IMR-90 (cell line): Measurements from ENCODE around the gene BPI. TPM values are rescaled to one million over a fixed set of nuclear protein-coding genes. Genes with fewer than 3 reads are reported as not detected.

Experiments
- ATAC-seq: fragments of 200-7000 bp; cut with Tn5 transposase; 2 replicates; pipeline ENCODE4 v1.9.1; 2020; ENCODE audit warnings: low read depth, mild to moderate bottlenecking, moderate library complexity
- BruUV-seq: library from RNA; stranded (reverse); fragments of 400-500 nt; replicated peaks from 2 replicates; lab custom pipeline; 2021; lab: Mats Ljungman, UMichigan
- CTCF ChIA-PET: fragments of 300-600 bp; formaldehyde crosslinking; extraction: SDS; loops from one replicate; lab custom pipeline; 2021; ENCODE audit warnings: antibody characterized with exemption; lab: Yijun Ruan, JAX
- POLR2A ChIA-PET: fragments of 300-600 bp; sonication (Branson Sonifier 250); formaldehyde crosslinking; loops from one replicate; lab custom pipeline; 2022; ENCODE audit warnings: antibody characterized with exemption; ENCODE audit not compliant: unreplicated experiment; lab: Charles Lee
- DNase-seq: peaks from one replicate; pipeline ENCODE4 v3.0.0; 2013
- H2AFZ ChIP-seq: replicated peaks from 2 replicates; pipeline ENCODE3; 2013; ENCODE audit warnings: low read length, mild to moderate bottlenecking; ENCODE audit not compliant: poor library complexity
- H2AK5ac ChIP-seq: 2 replicates; pipeline ENCODE4 v1.6.1; 2013; ENCODE audit warnings: low read depth, low read length, inconsistent platforms
- H2AK9ac ChIP-seq: replicated peaks from 2 replicates; pipeline ENCODE3; 2013; ENCODE audit warnings: mild to moderate bottlenecking, low read depth, low read length, moderate library complexity; ENCODE audit not compliant: poor library complexity
- H2BK120ac ChIP-seq: 2 replicates; pipeline ENCODE4 v1.6.1; 2013; ENCODE audit warnings: low read depth, low read length, inconsistent platforms
- H2BK15ac ChIP-seq: 3 replicates; pipeline ENCODE4 v1.6.1; 2013; ENCODE audit warnings: low read depth, low read length, inconsistent platforms
- H2BK20ac ChIP-seq: 2 replicates; pipeline ENCODE4 v1.6.1; 2013; ENCODE audit warnings: low read depth, mild to moderate bottlenecking, inconsistent platforms, low read length, moderate library complexity
- H2BK5ac ChIP-seq: 2 replicates; pipeline ENCODE4 v1.6.1; 2013; ENCODE audit warnings: mild to moderate bottlenecking, low read depth, low read length, inconsistent platforms; ENCODE audit not compliant: poor library complexity, severe bottlenecking
- H3K14ac ChIP-seq: replicated peaks from 2 replicates; pipeline ENCODE4 v1.6.1; 2013; ENCODE audit warnings: low read depth, low read length, inconsistent platforms
- H3K18ac ChIP-seq: 2 replicates; pipeline ENCODE4 v1.6.1; 2013; ENCODE audit warnings: low read depth, low read length, control low read depth
- H3K23ac ChIP-seq: 2 replicates; pipeline ENCODE4 v1.6.1; 2013; ENCODE audit warnings: low read depth, low read length, inconsistent platforms
- H3K27ac ChIP-seq: 2 replicates; pipeline ENCODE4 v1.5.1; 2013; ENCODE audit warnings: mild to moderate bottlenecking, control low read depth, low read length; ENCODE audit not compliant: insufficient read depth
- H3K27me3 ChIP-seq: 2 replicates; pipeline ENCODE4 v1.6.1; 2013; ENCODE audit warnings: low read length; ENCODE audit not compliant: control insufficient read depth, insufficient read depth
- H3K36me3 ChIP-seq: 2 replicates; pipeline ENCODE4 v1.6.1; 2013; ENCODE audit warnings: low read length, mixed read lengths; ENCODE audit not compliant: control insufficient read depth, insufficient read depth
- H3K4ac ChIP-seq: 2 replicates; pipeline ENCODE4 v1.6.1; 2013; ENCODE audit warnings: low read depth, low read length, inconsistent platforms
- H3K4me1 ChIP-seq: 2 replicates; pipeline ENCODE4 v1.6.1; 2013; ENCODE audit warnings: low read length, mixed read lengths; ENCODE audit not compliant: control insufficient read depth, insufficient read depth
- H3K4me2 ChIP-seq: 2 replicates; pipeline ENCODE4 v1.6.1; 2013; ENCODE audit warnings: low read depth, mild to moderate bottlenecking, control low read depth, low read length, moderate library complexity
- H3K4me3 ChIP-seq: 2 replicates; pipeline ENCODE4 v1.5.1; 2013; ENCODE audit warnings: low read depth, mild to moderate bottlenecking, control low read depth, low read length, moderate library complexity; ENCODE audit not compliant: insufficient read depth
- H3K56ac ChIP-seq: 2 replicates; pipeline ENCODE4 v1.6.1; 2013; ENCODE audit warnings: low read length, inconsistent platforms; ENCODE audit not compliant: insufficient read depth; ENCODE audit errors: extremely low read depth
- H3K79me1 ChIP-seq, 2 experiments: 2 replicates each; pipeline ENCODE4 v1.6.1; 2013; ENCODE audit warnings: low read length in 2 of 2, inconsistent platforms in 1 of 2, low read depth in 1 of 2
- H3K9ac ChIP-seq: 2 replicates; pipeline ENCODE4 v1.6.1; 2013; ENCODE audit warnings: low read depth, low read length, control low read depth
- H3K9me1 ChIP-seq: 2 replicates; pipeline ENCODE4 v1.6.1; 2013; ENCODE audit warnings: low read length, inconsistent platforms; ENCODE audit not compliant: insufficient read depth
- H3K9me3 ChIP-seq: 2 replicates; pipeline ENCODE4 v1.6.1; 2013; ENCODE audit warnings: low read length; ENCODE audit not compliant: control insufficient read depth, insufficient read depth
- H4K20me1 ChIP-seq: 2 replicates; pipeline ENCODE4 v1.6.1; 2013; ENCODE audit warnings: low read length, inconsistent platforms; ENCODE audit not compliant: insufficient read depth
- H4K5ac ChIP-seq: 2 replicates; pipeline ENCODE4 v1.6.1; 2013; ENCODE audit warnings: mild to moderate bottlenecking, low read depth, low read length, control low read depth
- H4K8ac ChIP-seq, 2 experiments: 2 replicates each; pipeline ENCODE4 v1.6.1; 2013; ENCODE audit warnings: low read depth in 2 of 2, low read length in 2 of 2, control low read depth in 1 of 2, inconsistent platforms in 1 of 2
- H4K91ac ChIP-seq: 2 replicates; pipeline ENCODE4 v1.6.1; 2013; ENCODE audit warnings: low read depth, low read length, inconsistent platforms; ENCODE audit not compliant: insufficient read depth
- CEBPB ChIP-seq: IDR thresholded peaks from 2 replicates; pipeline ENCODE4 v1.6.1; 2012; ENCODE audit warnings: low read depth, low read length, improper control_type of control experiment
- FOS ChIP-seq: fragments of 150-350 bp; IDR thresholded peaks from 2 replicates; pipeline ENCODE4 v1.6.1; 2016; ENCODE audit warnings: low read depth, low read length
- MAFK ChIP-seq: IDR thresholded peaks from 2 replicates; pipeline ENCODE4 v1.6.1; 2012; ENCODE audit warnings: low read depth, low read length, improper control_type of control experiment
- MAZ ChIP-seq: IDR thresholded peaks from 2 replicates; pipeline ENCODE4 v1.6.1; 2012; ENCODE audit warnings: low read depth, mild to moderate bottlenecking, low read length, improper control_type of control experiment, moderate library complexity, borderline replicate concordance
- POLR2A ChIP-seq: IDR thresholded peaks from 2 replicates; pipeline ENCODE4 v1.6.1; 2012; ENCODE audit warnings: mild to moderate bottlenecking, low read depth, low read length
- RAD21 ChIP-seq: IDR thresholded peaks from 2 replicates; pipeline ENCODE4 v1.6.1; 2012; ENCODE audit warnings: low read length, improper control_type of control experiment
- RCOR1 ChIP-seq: IDR thresholded peaks from 2 replicates; pipeline ENCODE4 v1.6.1; 2012; ENCODE audit warnings: mild to moderate bottlenecking, low read length, improper control_type of control experiment; ENCODE audit not compliant: insufficient replicate concordance
- RFX5 ChIP-seq: IDR thresholded peaks from 2 replicates; pipeline ENCODE4 v1.8.0; 2012; ENCODE audit warnings: low read depth, mild to moderate bottlenecking, low read length, moderate library complexity
- SMC3 ChIP-seq: fragments of 150-350 bp; IDR thresholded peaks from 2 replicates; pipeline ENCODE4 v1.6.1; 2016; ENCODE audit warnings: low read depth, mild to moderate bottlenecking, antibody characterized with exemption, low read length, moderate library complexity
- WGBS, 2 experiments: methylation state at CpG; one replicate each; pipeline versions ENCODE4 v1.1.5 to v1.1.7; 2013; ENCODE audit warnings: missing lambda C conversion rate in 2 of 2; ENCODE audit not compliant: insufficient read length in 1 of 2; ENCODE audit errors: extremely low coverage in 2 of 2; 5-methylcytosine and 5-hydroxymethylcytosine counted together
- dilution Hi-C: fragments of 300-500 bp; cut with HindIII; formaldehyde crosslinking; loops from one replicate; pipeline ENCODE4 v1.14.3; 2018; ENCODE audit warnings: low sequenced_read_pairs; ENCODE audit not compliant: unreplicated experiment
- in situ Hi-C: fragments of 300-500 bp; cut with MboI; formaldehyde crosslinking; loops from 3 replicates; pipeline ENCODE4 v1.14.3; 2019; ENCODE audit warnings: low sequenced_read_pairs, inconsistent platforms, mixed read lengths
- intact Hi-C: fragments of 100-400 bp; cut with micrococcal nuclease; formaldehyde crosslinking; loops from 2 replicates; pipeline ENCODE4 v1.10.0; 2022
- polyA plus RNA-seq, 3 experiments: library from polyadenylated mRNA; depleted of rRNA; stranded (reverse); fragments of >200 nt; gene quantifications; 2 replicates each; pipeline ENCODE4 v1.2.3, GENCODE V29; 2012; ENCODE audit warnings: low replicate concordance in 1 of 3
- total RNA-seq: library from RNA; depleted of rRNA; stranded (reverse); fragments of >200 nt; gene quantifications from 2 replicates; pipeline ENCODE4 v1.2.3, GENCODE V29; 2012
- TF ChIP-seq, protein P1 (sequence below): conservative IDR thresholded peaks from 2 replicates; pipeline ENCODE4 v1.5.1; 2012; ENCODE audit warnings: mild to moderate bottlenecking, low read depth, low read length, improper control_type of control experiment
- TF ChIP-seq, protein P2 (sequence below): fragments of 150-350 bp; IDR thresholded peaks from 2 replicates; pipeline ENCODE4 v1.6.1; 2017; ENCODE audit warnings: mild to moderate bottlenecking, antibody characterized with exemption, low read length, low read depth

The BPI gene
- total and polyA plus RNA-seq, 2 of the 4 experiments (the other 2 are of a cell fraction): 0.05 TPM; not detected in 1

DNA sequence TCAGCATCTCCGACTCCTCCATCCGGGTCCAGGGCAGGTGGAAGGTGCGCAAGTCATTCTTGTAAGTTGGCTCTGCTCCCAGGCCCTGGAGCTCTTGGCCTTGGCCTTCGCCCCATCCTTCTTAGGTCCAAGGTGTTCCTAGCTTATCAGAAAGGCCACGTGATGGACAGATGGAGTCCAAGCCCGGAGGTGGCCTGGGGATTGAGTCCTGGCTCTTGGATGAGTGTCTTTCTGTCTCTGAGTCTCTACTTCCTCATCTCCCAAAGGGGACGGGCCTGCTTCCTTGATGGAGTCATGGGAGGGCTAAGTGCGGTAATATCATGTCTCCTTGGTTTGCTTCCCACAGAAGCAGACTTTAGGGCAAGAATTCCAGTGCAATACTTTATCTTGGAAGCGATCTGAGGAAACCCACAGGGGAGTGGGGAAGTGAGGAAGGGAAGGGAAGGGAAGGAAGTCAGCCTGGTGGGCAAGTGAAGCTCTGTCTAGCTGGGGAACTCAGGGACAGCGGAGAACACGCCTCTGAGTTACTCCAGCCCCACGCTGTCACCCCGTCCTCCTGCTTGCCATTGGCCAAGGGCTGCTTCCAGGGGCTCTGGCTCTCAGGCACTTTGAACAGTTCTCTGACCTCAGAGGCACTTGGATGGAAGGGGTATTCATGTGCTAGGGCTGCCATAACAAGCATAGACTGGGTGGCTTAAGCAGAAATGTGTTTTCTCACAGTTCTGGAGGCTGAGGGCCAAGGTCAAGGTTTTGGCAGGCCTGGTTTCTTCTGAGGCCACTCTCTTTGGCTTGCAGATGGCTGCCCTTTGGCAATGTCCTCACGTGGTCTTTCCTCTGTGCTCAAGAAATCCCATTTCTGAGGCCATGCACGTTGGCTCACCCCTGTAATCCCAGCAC, 47.2 kb downstream of the BPI start:
- Histone ChIP-seq H3K56ac (no peak overlapping the region), H3K14ac (no peak overlapping the region), H3K23ac (no peak overlapping the region), H2BK15ac (no peak overlapping the region), H3K36me3 (no peaks in the 10 kb centered on the region), H2AFZ (peak overlapping the region; percentile 7), H3K4ac (no peak overlapping the region), H3K9me3 (no peaks in the 10 kb centered on the region), H4K5ac (no peak overlapping the region), H2BK5ac (no peak overlapping the region), H3K4me3 (no peak overlapping the region), H4K20me1 (no peaks in the 10 kb centered on the region), H3K9me1 (no peaks in the 10 kb centered on the region), H2BK120ac (no peak overlapping the region), H3K4me1 (no peaks in the 10 kb centered on the region; the same call in 1 of the 2 replicates), H3K18ac (no peak overlapping the region), H2BK20ac (no peak overlapping the region), H3K27ac (no peak overlapping the region), H3K27me3 (peaks cover 20% of the 10 kb centered on the region), H2AK9ac (peak overlapping the region; percentile 8), H4K8ac (no peak overlapping the region), H2AK5ac (no peak overlapping the region), H3K79me1 (no peaks in the 10 kb centered on the region), H3K9ac (no peak overlapping the region), H3K4me2 (no peak overlapping the region), H4K91ac (no peak overlapping the region)
- DNase-seq (no peak), ATAC-seq (no peak)
- dilution Hi-C loops: no loop called here
- BruUV-seq: no TSS peak
- TF ChIP-seq RFX5 (no peak), MAFK (no peak), FOS (no peak), MAZ (no peak), POLR2A (no peak), RCOR1 (no peak), RAD21 (no peak), SMC3 (no peak), CEBPB (no peak)
- TF ChIP-seq, protein P1, sequence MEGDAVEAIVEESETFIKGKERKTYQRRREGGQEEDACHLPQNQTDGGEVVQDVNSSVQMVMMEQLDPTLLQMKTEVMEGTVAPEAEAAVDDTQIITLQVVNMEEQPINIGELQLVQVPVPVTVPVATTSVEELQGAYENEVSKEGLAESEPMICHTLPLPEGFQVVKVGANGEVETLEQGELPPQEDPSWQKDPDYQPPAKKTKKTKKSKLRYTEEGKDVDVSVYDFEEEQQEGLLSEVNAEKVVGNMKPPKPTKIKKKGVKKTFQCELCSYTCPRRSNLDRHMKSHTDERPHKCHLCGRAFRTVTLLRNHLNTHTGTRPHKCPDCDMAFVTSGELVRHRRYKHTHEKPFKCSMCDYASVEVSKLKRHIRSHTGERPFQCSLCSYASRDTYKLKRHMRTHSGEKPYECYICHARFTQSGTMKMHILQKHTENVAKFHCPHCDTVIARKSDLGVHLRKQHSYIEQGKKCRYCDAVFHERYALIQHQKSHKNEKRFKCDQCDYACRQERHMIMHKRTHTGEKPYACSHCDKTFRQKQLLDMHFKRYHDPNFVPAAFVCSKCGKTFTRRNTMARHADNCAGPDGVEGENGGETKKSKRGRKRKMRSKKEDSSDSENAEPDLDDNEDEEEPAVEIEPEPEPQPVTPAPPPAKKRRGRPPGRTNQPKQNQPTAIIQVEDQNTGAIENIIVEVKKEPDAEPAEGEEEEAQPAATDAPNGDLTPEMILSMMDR: no peak
- TF ChIP-seq, protein P2, sequence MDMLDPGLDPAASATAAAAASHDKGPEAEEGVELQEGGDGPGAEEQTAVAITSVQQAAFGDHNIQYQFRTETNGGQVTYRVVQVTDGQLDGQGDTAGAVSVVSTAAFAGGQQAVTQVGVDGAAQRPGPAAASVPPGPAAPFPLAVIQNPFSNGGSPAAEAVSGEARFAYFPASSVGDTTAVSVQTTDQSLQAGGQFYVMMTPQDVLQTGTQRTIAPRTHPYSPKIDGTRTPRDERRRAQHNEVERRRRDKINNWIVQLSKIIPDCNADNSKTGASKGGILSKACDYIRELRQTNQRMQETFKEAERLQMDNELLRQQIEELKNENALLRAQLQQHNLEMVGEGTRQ: no peak
- POLR2A ChIA-PET: no interaction called here
- WGBS, 2 experiments: 82% methylated on average over 3 of the region's 15 CpGs; no CpG with 5 or more reads in 1 of the 2 experiments
- CTCF ChIA-PET: no interaction called here
- in situ Hi-C loops: no loop called here
- intact Hi-C loops: no loop called here
